A549 (cell line): ENCODE results near the gene MRPL36.

ENCODE experiments used
- EHF ChIP-seq: fragments of 250-450 bp; sonication (Bioruptor Pico); IDR thresholded peaks from 2 replicates; pipeline ENCODE4 v1.5.0; 2020; ENCODE audit warnings: mild to moderate bottlenecking
- EP300 ChIP-seq, 2 experiments: fragments of >200 bp; sonication (Bioruptor Twin); formaldehyde crosslinking; IDR thresholded peaks; 2 replicates in 1 of 2; 3 replicates in 1 of 2; pipeline ENCODE4 v1.6.1; 2016 to 2017
- HOXA7 ChIP-seq: fragments of 250-450 bp; sonication (Bioruptor Pico); IDR thresholded peaks from 2 replicates; pipeline ENCODE4 v1.5.0; 2020; ENCODE audit warnings: mild to moderate bottlenecking, moderate library complexity
- MAFK ChIP-seq: fragments of 450-650 bp; IDR thresholded peaks from 2 replicates; pipeline ENCODE4 v1.6.1; 2014; ENCODE audit not compliant: partially characterized antibody
- NFE2L2 ChIP-seq: fragments of 150-350 bp; conservative IDR thresholded peaks from 2 replicates; pipeline ENCODE4 v1.6.1; 2014; ENCODE audit warnings: low read length
- ZC3H11A ChIP-seq: fragments of 450-650 bp; IDR thresholded peaks from 2 replicates; pipeline ENCODE4 v1.6.1; 2014; ENCODE audit warnings: antibody characterized with exemption, mild to moderate bottlenecking
- ZSCAN20 ChIP-seq: fragments of 250-450 bp; sonication (Bioruptor Pico); IDR thresholded peaks from 2 replicates; pipeline ENCODE4 v1.8.0; 2022; ENCODE audit warnings: mild to moderate bottlenecking, moderate library complexity
- TF ChIP-seq, protein P1 (sequence below): fragments of >200 bp; sonication (Bioruptor Twin); formaldehyde crosslinking; IDR thresholded peaks from 3 replicates; pipeline ENCODE4 v1.5.1; 2016
- TF ChIP-seq, protein P2 (sequence below): IDR thresholded peaks from 2 replicates; pipeline ENCODE4 v1.6.1; 2012

DNA sequence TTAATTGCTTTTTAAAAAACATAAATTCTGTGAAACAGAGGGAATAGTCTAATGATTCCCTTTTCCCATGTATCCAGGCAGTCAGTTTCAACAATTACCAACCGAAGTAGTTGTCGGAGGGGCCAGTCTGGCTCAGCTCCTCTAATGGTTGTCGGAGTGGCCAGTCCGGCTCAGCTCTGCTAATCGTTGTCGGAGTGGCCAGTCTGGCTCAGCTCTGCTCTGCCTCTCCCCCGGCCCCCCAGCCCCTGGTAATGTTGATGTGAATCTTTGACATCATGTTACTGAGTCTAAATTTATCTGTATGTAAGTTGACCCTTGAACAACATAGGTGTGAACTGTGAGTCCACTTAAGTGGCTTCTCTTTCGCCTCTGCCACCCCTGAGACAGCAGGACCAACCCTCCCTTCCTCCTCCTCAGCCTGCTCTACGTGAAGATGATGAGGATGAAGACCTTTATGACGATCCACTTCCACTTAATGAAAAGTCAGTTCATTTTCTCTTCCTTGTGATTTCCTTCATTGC lies 11.0 kb upstream of the MRPL36 start:
- TF ChIP-seq, protein P1, sequence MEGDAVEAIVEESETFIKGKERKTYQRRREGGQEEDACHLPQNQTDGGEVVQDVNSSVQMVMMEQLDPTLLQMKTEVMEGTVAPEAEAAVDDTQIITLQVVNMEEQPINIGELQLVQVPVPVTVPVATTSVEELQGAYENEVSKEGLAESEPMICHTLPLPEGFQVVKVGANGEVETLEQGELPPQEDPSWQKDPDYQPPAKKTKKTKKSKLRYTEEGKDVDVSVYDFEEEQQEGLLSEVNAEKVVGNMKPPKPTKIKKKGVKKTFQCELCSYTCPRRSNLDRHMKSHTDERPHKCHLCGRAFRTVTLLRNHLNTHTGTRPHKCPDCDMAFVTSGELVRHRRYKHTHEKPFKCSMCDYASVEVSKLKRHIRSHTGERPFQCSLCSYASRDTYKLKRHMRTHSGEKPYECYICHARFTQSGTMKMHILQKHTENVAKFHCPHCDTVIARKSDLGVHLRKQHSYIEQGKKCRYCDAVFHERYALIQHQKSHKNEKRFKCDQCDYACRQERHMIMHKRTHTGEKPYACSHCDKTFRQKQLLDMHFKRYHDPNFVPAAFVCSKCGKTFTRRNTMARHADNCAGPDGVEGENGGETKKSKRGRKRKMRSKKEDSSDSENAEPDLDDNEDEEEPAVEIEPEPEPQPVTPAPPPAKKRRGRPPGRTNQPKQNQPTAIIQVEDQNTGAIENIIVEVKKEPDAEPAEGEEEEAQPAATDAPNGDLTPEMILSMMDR: no peak
- TF ChIP-seq ZC3H11A (no peak), MAFK (no peak), HOXA7 (CRISPR knock-in tag) (no peak), ZSCAN20 (CRISPR knock-in tag) (no peak), EHF (CRISPR knock-in tag) (no peak), NFE2L2 (no peak), EP300 (IDR thresholded peaks at IDR 0.05) (no peak)
- TF ChIP-seq, protein P2, sequence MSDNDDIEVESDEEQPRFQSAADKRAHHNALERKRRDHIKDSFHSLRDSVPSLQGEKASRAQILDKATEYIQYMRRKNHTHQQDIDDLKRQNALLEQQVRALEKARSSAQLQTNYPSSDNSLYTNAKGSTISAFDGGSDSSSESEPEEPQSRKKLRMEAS: no peak
